HCT116 (cell line): ENCODE data around the gene TCP10L. TPM values are rescaled to one million over a fixed set of nuclear protein-coding genes. Genes with fewer than 3 reads are reported as not detected.

ENCODE experiments used
- ATAC-seq: fragments of 200-7000 bp; cut with Tn5 transposase; 2 replicates; pipeline ENCODE4 v1.9.1; 2020; ENCODE audit warnings: mild to moderate bottlenecking, moderate library complexity
- BruUV-seq: library from RNA; stranded (reverse); fragments of 400-500 nt; replicated peaks from 2 replicates; lab custom pipeline; 2021; lab: Mats Ljungman, UMichigan
- CTCF ChIA-PET: fragments of 300-600 bp; sonication (Branson Sonifier 250); formaldehyde crosslinking; loops from one replicate; lab custom pipeline; 2021; ENCODE audit warnings: antibody characterized with exemption; lab: Charles Lee
- POLR2A ChIA-PET: fragments of 300-600, 350-600 bp; sonication (Branson Sonifier 250); formaldehyde crosslinking; loops from one replicate; lab custom pipeline; 2021; ENCODE audit warnings: antibody characterized with exemption; lab: Charles Lee
- RAD21 ChIA-PET, 2 experiments: fragments of 300-600 bp; sonication (Branson Sonifier 250); formaldehyde crosslinking; loops; one replicate each; lab custom pipeline; 2023; ENCODE audit warnings: low total read pairs in 2 of 2; ENCODE audit not compliant: uncharacterized antibody in 2 of 2, unreplicated experiment in 2 of 2, low non-redundant PET in 1 of 2; lab: Charles Lee
- DNase-seq: peaks from one replicate; pipeline ENCODE4 v3.0.0-alpha.2; 2010; ENCODE audit warnings: low read depth, low spot score
- H2AFZ ChIP-seq: fragments of 200-600 bp; shearing (Covaris generic), sonication (generic); 2 replicates; pipeline ENCODE4 v1.6.1; 2017; ENCODE audit warnings: low read depth, mixed run types, mixed read lengths, antibody characterized with exemption, low read length; ENCODE audit not compliant: poor library complexity, severe bottlenecking
- H3K27ac ChIP-seq: 2 replicates; pipeline ENCODE4 v1.5.1; 2012; ENCODE audit warnings: low read depth, low read length
- H3K27me3 ChIP-seq: fragments of 200-600 bp; sonication (generic); 2 replicates; pipeline ENCODE4 v1.6.1; 2016; ENCODE audit warnings: mixed run types, low read length, mixed read lengths; ENCODE audit not compliant: insufficient read depth
- H3K36me3 ChIP-seq, 2 experiments: fragments of 200-500 bp in 1 of 2; fragments of 200-600 bp in 1 of 2; sonication (Bioruptor generic) in 1 of 2; sonication (generic) in 1 of 2; 2 replicates each; pipeline versions ENCODE4 v1.5.1 to v1.6.1; 2014 to 2016; ENCODE audit warnings: low read length in 2 of 2, inconsistent platforms in 1 of 2, mixed read lengths in 1 of 2, mixed run types in 1 of 2; ENCODE audit not compliant: insufficient read depth in 2 of 2, control insufficient read depth in 1 of 2
- H3K4me1 ChIP-seq, 2 experiments: fragments of 200-600 bp in 1 of 2; sonication (generic) in 1 of 2; 2 replicates each; pipeline versions ENCODE4 v1.5.1 to v1.6.1; 2012 to 2017; ENCODE audit warnings: low read length in 2 of 2, inconsistent platforms in 1 of 2, mild to moderate bottlenecking in 1 of 2, mixed read lengths in 1 of 2, mixed run types in 1 of 2, moderate library complexity in 1 of 2; ENCODE audit not compliant: insufficient read depth in 2 of 2, control insufficient read depth in 1 of 2
- H3K4me2 ChIP-seq: fragments of 200-600 bp; sonication (generic); 2 replicates; pipeline ENCODE4 v1.6.1; 2017; ENCODE audit warnings: mixed run types, low read length, mixed read lengths
- H3K4me3 ChIP-seq, 2 experiments: fragments of 200-600 bp in 1 of 2; sonication (generic) in 1 of 2; replicated peaks in 1 of 2; 2 replicates each; pipeline ENCODE4 v1.5.1; 2011 to 2016; ENCODE audit warnings: low read length in 2 of 2, control low read depth in 1 of 2, low read depth in 1 of 2, mild to moderate bottlenecking in 1 of 2, mixed read lengths in 1 of 2, mixed run types in 1 of 2
- H3K79me2 ChIP-seq: fragments of 200-600 bp; sonication (generic); 2 replicates; pipeline ENCODE4 v1.6.1; 2017; ENCODE audit warnings: mild to moderate bottlenecking, mixed run types, low read length, moderate library complexity, mixed read lengths; ENCODE audit not compliant: insufficient read depth
- H3K9ac ChIP-seq: fragments of 200-600 bp; sonication (generic); 2 replicates; pipeline ENCODE4 v1.6.1; 2016; ENCODE audit warnings: low read length, mixed read lengths
- H3K9me2 ChIP-seq: fragments of 200-600 bp; sonication (generic), shearing (Covaris generic); 2 replicates; pipeline ENCODE4 v1.6.1; 2017; ENCODE audit warnings: mixed run types, mild to moderate bottlenecking, moderate library complexity; ENCODE audit not compliant: insufficient read depth
- H3K9me3 ChIP-seq, 2 experiments: fragments of 200-500 bp in 1 of 2; fragments of 200-600 bp in 1 of 2; sonication (Bioruptor generic) in 1 of 2; sonication (generic) in 1 of 2; 2 replicates each; pipeline ENCODE4 v1.6.1; 2014 to 2017; ENCODE audit warnings: low read length in 2 of 2, mixed read lengths in 2 of 2, inconsistent platforms in 1 of 2, low read depth in 1 of 2, mild to moderate bottlenecking in 1 of 2, mixed run types in 1 of 2, moderate library complexity in 1 of 2; ENCODE audit not compliant: control insufficient read depth in 1 of 2, insufficient read depth in 1 of 2
- H4K20me1 ChIP-seq: fragments of 200-600 bp; sonication (generic), shearing (Covaris generic); 2 replicates; pipeline ENCODE4 v1.6.1; 2017; ENCODE audit warnings: mixed run types, mild to moderate bottlenecking, moderate library complexity; ENCODE audit not compliant: insufficient read depth
- CBX3 ChIP-seq: IDR thresholded peaks from 2 replicates; pipeline ENCODE4 v1.6.1; 2012; ENCODE audit warnings: low read depth
- CEBPB ChIP-seq: IDR thresholded peaks from 2 replicates; pipeline ENCODE4 v1.6.1; 2012; ENCODE audit warnings: low read depth
- ELF1 ChIP-seq: IDR thresholded peaks from 2 replicates; pipeline ENCODE4 v1.6.1; 2012; ENCODE audit warnings: low read depth, borderline replicate concordance
- EZH2 ChIP-seq: fragments of 200-600 bp; sonication (generic); IDR thresholded peaks from 2 replicates; pipeline ENCODE4 v1.6.1; 2017; ENCODE audit warnings: antibody characterized with exemption, mixed run types
- EZH2phosphoT487 ChIP-seq: fragments of 200-600 bp; IDR thresholded peaks from 2 replicates; pipeline ENCODE4 v1.6.1; 2018; ENCODE audit warnings: antibody characterized with exemption, borderline replicate concordance
- FOSL1 ChIP-seq: IDR thresholded peaks from 2 replicates; pipeline ENCODE4 v1.6.1; 2012; ENCODE audit warnings: low read depth
- JUND ChIP-seq: IDR thresholded peaks from 2 replicates; pipeline ENCODE4 v1.6.1; 2012
- POLR2AphosphoS5 ChIP-seq: IDR thresholded peaks from 2 replicates; pipeline ENCODE4 v1.6.1; 2011; ENCODE audit warnings: mild to moderate bottlenecking, low read depth, low read length, moderate library complexity
- RAD21 ChIP-seq: IDR thresholded peaks from 2 replicates; pipeline ENCODE4 v1.6.1; 2012; ENCODE audit warnings: low read depth, mild to moderate bottlenecking
- SIN3A ChIP-seq: IDR thresholded peaks from 2 replicates; pipeline ENCODE4 v1.6.1; 2012; ENCODE audit warnings: low read depth
- SP1 ChIP-seq: IDR thresholded peaks from 2 replicates; pipeline ENCODE4 v1.6.1; 2012; ENCODE audit warnings: low read depth
- SRF ChIP-seq: IDR thresholded peaks from 2 replicates; pipeline ENCODE4 v1.6.1; 2012; ENCODE audit warnings: low read depth
- TCF7L2 ChIP-seq: IDR thresholded peaks from 2 replicates; pipeline ENCODE4 v1.7.0; 2011; ENCODE audit warnings: borderline replicate concordance, inconsistent platforms; ENCODE audit not compliant: insufficient read depth, insufficient read length; ENCODE audit errors: extremely low read depth
- ZBTB33 ChIP-seq: IDR thresholded peaks from 2 replicates; pipeline ENCODE4 v1.6.1; 2011; ENCODE audit warnings: mild to moderate bottlenecking, low read length, moderate library complexity; ENCODE audit not compliant: insufficient replicate concordance; ENCODE audit errors: extremely low read depth
- ZFX ChIP-seq: fragments of 450-650 bp; IDR thresholded peaks from 2 replicates; pipeline ENCODE4 v1.6.1; 2017
- ZNF274 ChIP-seq: fragments of 200-500 bp; sonication (Bioruptor generic); IDR thresholded peaks from 2 replicates; pipeline ENCODE4 v1.6.1; 2014; ENCODE audit warnings: mild to moderate bottlenecking, low read depth, low read length, inconsistent platforms
- intact Hi-C: fragments of 100-400 bp; cut with micrococcal nuclease; formaldehyde crosslinking; loops from 2 replicates; pipeline ENCODE4 v1.10.0; 2022
- total RNA-seq: library from RNA; stranded (reverse); gene quantifications from one replicate; pipeline ENCODE4 v1.2.1, GENCODE V29; 2021; ENCODE audit not compliant: unreplicated experiment
- TF ChIP-seq, protein P1 (sequence below): IDR thresholded peaks from 2 replicates; pipeline ENCODE4 v1.6.1; 2012; ENCODE audit warnings: low read depth
- TF ChIP-seq, protein P2 (sequence below), 3 experiments: fragments of 200-600 bp in 1 of 3; sonication (generic) in 1 of 3; IDR thresholded peaks in 2 of 3; conservative IDR thresholded peaks in 1 of 3; 2 replicates each; pipeline ENCODE4 v1.5.1; 2012 to 2017; ENCODE audit warnings: low read depth in 2 of 3, low read length in 2 of 3, antibody characterized with exemption in 1 of 3, borderline replicate concordance in 1 of 3, control low read depth in 1 of 3, mild to moderate bottlenecking in 1 of 3, mixed read lengths in 1 of 3, mixed run types in 1 of 3, moderate library complexity in 1 of 3; ENCODE audit not compliant: insufficient read depth in 1 of 3
- TF ChIP-seq, protein P3 (sequence below): IDR thresholded peaks from 2 replicates; pipeline ENCODE4 v1.6.1; 2012
- TF ChIP-seq, protein P4 (sequence below): IDR thresholded peaks from 2 replicates; pipeline ENCODE4 v1.6.1; 2012

TCP10L gene
- total RNA-seq, 1 experiment from 2014 or later, result 0.07 TPM

GRCh38 chr21:32547018-32547417 is 38.3 kb downstream of the TCP10L start:
- Histone ChIP-seq H3K27me3 (no peaks in the 10 kb centered on the region), H3K27ac (no peak overlapping the region), H3K36me3 (no peaks in the 10 kb centered on the region), H3K9me2 (no peaks in the 10 kb centered on the region), H3K4me2 (no peak overlapping the region), H3K79me2 (no peaks in the 10 kb centered on the region), H2AFZ (no peak overlapping the region), H3K9me3 (no peaks in the 10 kb centered on the region), H3K4me1 (peaks cover 0 to 11% of the 10 kb centered on the region in 2 experiments; a peak in 1 of 4 replicates), H3K9ac (no peak overlapping the region), H4K20me1 (no peaks in the 10 kb centered on the region), H3K4me3 (no peak overlapping the region)
- no peak for DNase-seq
- CTCF ChIA-PET, result no interaction called here
- intact Hi-C loops, result no loop called here
- ATAC-seq, result no peak
- POLR2A ChIA-PET, result no interaction called here
- BruUV-seq, result no TSS peak
- RAD21 ChIA-PET, result no interaction called here
- TF ChIP-seq, protein P1, sequence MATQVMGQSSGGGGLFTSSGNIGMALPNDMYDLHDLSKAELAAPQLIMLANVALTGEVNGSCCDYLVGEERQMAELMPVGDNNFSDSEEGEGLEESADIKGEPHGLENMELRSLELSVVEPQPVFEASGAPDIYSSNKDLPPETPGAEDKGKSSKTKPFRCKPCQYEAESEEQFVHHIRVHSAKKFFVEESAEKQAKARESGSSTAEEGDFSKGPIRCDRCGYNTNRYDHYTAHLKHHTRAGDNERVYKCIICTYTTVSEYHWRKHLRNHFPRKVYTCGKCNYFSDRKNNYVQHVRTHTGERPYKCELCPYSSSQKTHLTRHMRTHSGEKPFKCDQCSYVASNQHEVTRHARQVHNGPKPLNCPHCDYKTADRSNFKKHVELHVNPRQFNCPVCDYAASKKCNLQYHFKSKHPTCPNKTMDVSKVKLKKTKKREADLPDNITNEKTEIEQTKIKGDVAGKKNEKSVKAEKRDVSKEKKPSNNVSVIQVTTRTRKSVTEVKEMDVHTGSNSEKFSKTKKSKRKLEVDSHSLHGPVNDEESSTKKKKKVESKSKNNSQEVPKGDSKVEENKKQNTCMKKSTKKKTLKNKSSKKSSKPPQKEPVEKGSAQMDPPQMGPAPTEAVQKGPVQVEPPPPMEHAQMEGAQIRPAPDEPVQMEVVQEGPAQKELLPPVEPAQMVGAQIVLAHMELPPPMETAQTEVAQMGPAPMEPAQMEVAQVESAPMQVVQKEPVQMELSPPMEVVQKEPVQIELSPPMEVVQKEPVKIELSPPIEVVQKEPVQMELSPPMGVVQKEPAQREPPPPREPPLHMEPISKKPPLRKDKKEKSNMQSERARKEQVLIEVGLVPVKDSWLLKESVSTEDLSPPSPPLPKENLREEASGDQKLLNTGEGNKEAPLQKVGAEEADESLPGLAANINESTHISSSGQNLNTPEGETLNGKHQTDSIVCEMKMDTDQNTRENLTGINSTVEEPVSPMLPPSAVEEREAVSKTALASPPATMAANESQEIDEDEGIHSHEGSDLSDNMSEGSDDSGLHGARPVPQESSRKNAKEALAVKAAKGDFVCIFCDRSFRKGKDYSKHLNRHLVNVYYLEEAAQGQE, result no peak
- TF ChIP-seq TCF7L2 (no peak), ZBTB33 (no peak), SRF (no peak), ZFX (no peak), CBX3 (no peak), EZH2phosphoT487 (no peak), SIN3A (no peak), ELF1 (no peak), SP1 (no peak), JUND (no peak), EZH2 (no peak), RAD21 (no peak), POLR2AphosphoS5 (no peak), CEBPB (no peak), ZNF274 (no peak), FOSL1 (no peak)
- TF ChIP-seq, protein P2, sequence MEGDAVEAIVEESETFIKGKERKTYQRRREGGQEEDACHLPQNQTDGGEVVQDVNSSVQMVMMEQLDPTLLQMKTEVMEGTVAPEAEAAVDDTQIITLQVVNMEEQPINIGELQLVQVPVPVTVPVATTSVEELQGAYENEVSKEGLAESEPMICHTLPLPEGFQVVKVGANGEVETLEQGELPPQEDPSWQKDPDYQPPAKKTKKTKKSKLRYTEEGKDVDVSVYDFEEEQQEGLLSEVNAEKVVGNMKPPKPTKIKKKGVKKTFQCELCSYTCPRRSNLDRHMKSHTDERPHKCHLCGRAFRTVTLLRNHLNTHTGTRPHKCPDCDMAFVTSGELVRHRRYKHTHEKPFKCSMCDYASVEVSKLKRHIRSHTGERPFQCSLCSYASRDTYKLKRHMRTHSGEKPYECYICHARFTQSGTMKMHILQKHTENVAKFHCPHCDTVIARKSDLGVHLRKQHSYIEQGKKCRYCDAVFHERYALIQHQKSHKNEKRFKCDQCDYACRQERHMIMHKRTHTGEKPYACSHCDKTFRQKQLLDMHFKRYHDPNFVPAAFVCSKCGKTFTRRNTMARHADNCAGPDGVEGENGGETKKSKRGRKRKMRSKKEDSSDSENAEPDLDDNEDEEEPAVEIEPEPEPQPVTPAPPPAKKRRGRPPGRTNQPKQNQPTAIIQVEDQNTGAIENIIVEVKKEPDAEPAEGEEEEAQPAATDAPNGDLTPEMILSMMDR (IDR thresholded peaks at IDR 0.05 in 2 of 3, conservative IDR thresholded peaks at IDR 0.05 in 1 of 3; ENCODE audit: borderline replicate concordance in 1 of 3, insufficient read depth in 1 of 3, low read depth in 2 of 3, low read length in 2 of 3), result no peak
- TF ChIP-seq, protein P3, sequence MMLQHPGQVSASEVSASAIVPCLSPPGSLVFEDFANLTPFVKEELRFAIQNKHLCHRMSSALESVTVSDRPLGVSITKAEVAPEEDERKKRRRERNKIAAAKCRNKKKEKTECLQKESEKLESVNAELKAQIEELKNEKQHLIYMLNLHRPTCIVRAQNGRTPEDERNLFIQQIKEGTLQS, result no peak
- TF ChIP-seq, protein P4, sequence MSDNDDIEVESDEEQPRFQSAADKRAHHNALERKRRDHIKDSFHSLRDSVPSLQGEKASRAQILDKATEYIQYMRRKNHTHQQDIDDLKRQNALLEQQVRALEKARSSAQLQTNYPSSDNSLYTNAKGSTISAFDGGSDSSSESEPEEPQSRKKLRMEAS, result no peak
